GM20000 (cell line): ENCODE data around the gene ALOX12.
"Not testable (repeated sequence)": the region's sequence is repeated elsewhere in the genome, so short reads cannot be mapped to it uniquely, and the experiment has no call there.

ENCODE experiments used
- DNase-seq: peaks from one replicate; pipeline ENCODE4 v3.0.0; 2012; ENCODE audit warnings: low spot score
- TF ChIP-seq, protein P1 (sequence below): IDR thresholded peaks from 2 replicates; pipeline ENCODE4 v1.5.1; 2012; ENCODE audit warnings: mild to moderate bottlenecking, control low read depth; ENCODE audit errors: extremely low read depth, missing control alignments

Gene ALOX12

DNA sequence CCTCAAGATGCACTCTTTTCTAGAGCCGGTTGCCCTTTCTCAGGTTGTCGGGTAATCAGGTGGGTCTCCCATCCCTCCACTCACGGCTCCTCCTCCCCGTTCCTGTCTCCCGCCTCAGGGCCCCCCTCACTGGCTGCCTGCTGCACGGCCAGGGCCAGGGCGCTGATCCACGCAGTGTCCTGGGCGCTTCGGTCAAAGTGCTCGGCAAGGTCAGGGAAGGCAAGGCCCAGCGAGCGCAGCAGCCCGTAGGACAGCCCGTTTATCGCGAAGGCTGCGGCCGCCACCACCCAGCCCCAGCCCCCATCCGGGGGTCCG, 47.3 kb downstream of the ALOX12 start:
- no peak for DNase-seq
- TF ChIP-seq, protein P1, sequence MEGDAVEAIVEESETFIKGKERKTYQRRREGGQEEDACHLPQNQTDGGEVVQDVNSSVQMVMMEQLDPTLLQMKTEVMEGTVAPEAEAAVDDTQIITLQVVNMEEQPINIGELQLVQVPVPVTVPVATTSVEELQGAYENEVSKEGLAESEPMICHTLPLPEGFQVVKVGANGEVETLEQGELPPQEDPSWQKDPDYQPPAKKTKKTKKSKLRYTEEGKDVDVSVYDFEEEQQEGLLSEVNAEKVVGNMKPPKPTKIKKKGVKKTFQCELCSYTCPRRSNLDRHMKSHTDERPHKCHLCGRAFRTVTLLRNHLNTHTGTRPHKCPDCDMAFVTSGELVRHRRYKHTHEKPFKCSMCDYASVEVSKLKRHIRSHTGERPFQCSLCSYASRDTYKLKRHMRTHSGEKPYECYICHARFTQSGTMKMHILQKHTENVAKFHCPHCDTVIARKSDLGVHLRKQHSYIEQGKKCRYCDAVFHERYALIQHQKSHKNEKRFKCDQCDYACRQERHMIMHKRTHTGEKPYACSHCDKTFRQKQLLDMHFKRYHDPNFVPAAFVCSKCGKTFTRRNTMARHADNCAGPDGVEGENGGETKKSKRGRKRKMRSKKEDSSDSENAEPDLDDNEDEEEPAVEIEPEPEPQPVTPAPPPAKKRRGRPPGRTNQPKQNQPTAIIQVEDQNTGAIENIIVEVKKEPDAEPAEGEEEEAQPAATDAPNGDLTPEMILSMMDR: no peak

GRCh38 chr17:7043497-7044198, 47.8 kb downstream of the ALOX12 start, which contains the start of gene SLC16A11:
TSS of gene SLC16A11 (minus strand) at chr17:7044092. CDS start at chr17:7043513, 579 bp downstream.
- DNase-seq: peak; percentile 60
- TF ChIP-seq, protein P1: no peak

DNA sequence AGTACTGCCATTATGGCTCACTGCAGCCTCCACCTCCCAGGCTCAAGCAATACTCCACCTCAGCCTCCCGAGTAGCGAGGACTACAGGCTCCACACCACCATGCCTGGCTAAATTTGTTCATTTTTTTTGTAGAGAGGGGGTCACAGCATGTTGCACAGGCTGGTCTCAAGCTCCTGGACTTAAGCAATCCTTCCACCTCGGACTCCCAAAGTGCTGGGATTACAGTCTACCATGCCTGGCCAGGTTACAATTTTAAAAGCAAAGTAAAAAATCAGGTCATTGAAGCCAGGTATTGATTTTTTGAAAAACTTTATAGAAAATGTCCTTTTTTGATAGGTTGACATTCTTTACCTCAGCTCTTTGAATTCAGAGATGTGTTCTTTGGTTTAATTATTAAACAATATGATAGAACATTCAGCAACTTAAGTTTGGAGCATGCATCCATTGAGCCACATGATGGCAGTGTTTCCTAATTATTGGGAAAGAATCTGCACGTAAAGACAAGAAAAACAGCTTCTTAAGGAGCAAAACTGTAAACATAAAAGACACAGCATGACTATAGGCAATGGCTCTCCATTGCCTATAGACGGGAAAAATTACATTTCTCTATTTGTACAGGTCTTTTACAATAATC, 49.8 kb downstream of the ALOX12 start:
- TF ChIP-seq, protein P1: peak; percentile 60
- DNase-seq: peak; percentile 63

GRCh38 chr17:7046127-7046724, 50.4 kb downstream of the ALOX12 start:
- no peak for DNase-seq
- TF ChIP-seq, protein P1: no peak

GRCh38 chr17:7046725-7047397, 51.0 kb downstream of the ALOX12 start:
- not testable (repeated sequence) for DNase-seq

GRCh38 chr17:7047566-7047965, 51.7 kb downstream of the ALOX12 start:
- TF ChIP-seq, protein P1: no peak
- DNase-seq: no peak

DNA sequence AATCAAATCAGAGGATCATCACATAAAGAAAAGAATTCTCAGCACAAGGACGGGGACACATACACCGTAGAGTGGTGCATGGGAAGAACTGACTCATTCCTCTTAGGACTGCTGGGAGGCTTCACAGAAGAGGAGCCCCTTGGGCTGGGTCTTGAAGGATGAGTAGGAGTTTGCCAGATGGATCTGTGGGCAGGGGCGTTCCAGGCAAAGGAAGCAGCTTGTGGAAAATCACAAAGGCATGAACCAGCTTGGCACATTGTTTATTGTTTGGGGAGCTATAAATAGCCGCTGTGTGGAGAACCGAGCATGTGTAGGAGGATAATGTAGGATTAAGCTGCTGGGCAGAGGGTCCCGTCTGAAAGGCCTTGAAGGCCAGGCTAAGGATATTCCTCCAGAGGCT, 53.1 kb downstream of the ALOX12 start:
- TF ChIP-seq, protein P1: no peak
- DNase-seq: no peak

DNA sequence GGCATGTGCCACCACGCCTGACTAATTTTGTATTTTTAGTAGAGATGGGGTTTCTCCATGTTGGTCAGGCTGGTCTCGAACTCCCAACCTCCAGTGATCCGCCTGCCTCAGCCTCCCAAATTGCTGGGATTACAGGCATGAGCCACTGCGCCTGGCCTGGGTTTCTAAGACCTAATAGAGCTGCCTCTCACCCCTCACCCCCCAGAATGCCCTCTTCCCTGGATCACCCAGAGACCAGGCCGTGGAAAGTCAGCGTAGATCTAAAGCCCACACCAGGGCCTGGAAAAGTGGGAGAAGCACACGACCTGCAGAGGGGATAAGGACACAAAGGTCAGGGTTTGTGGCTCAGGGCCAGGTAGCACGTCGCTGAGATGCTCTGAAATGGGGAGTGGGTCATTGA, 54.7 kb downstream of the ALOX12 start:
- DNase-seq: not testable (repeated sequence)
